K562 (cell line): ENCODE results near the gene PDLIM5. TPM values are rescaled to one million over a fixed set of nuclear protein-coding genes. Genes with fewer than 3 reads are reported as not detected.

Experiments
- ATAC-seq: fragments of 200-7000 bp; cut with Tn5 transposase; 3 replicates; pipeline ENCODE4 v1.9.1; 2020; ENCODE audit warnings: moderate library complexity
- BruUV-seq: library from RNA; stranded (reverse); fragments of 400-500 nt; replicated peaks from 2 replicates; lab custom pipeline; 2021; lab: Mats Ljungman, UMichigan
- CTCF ChIA-PET: fragments of 300-600 bp; formaldehyde crosslinking; extraction: SDS; loops from one replicate; lab custom pipeline; 2021; ENCODE audit warnings: low intra/inter-chr PET ratio; lab: Yijun Ruan, JAX
- POLR2A ChIA-PET: fragments of 300-600, 350-650 bp; sonication (Branson Sonifier 250); formaldehyde crosslinking; extraction: SDS; loops from one replicate; lab custom pipeline; 2021; ENCODE audit warnings: antibody characterized with exemption, inconsistent platforms; lab: Yijun Ruan, JAX
- DNase-seq, 4 experiments: peaks; one replicate each; pipeline versions ENCODE4 v3.0.0 to v3.0.0-alpha.2; 2011 to 2018; ENCODE audit warnings: low spot score in 3 of 4, mixed read lengths in 3 of 4; ENCODE audit errors: extremely low read depth in 1 of 4
- FAIRE-seq: peaks from 2 replicates; lab custom pipeline; 2011; peaks lifted over from hg19 to GRCh38; lab: Jason Lieb, UNC
- H2AFZ ChIP-seq: 2 replicates; pipeline ENCODE4 v1.6.0; 2011; ENCODE audit warnings: low read depth, low read length, control low read depth, inconsistent platforms
- H3K27ac ChIP-seq: fragments of 200-600 bp; 3 replicates; pipeline ENCODE4 v1.8.0; 2011; ENCODE audit warnings: low read depth, mild to moderate bottlenecking, control low read depth, inconsistent platforms, low read length, moderate library complexity, mixed read lengths; ENCODE audit errors: extremely low read depth
- H3K27me3 ChIP-seq, 2 experiments: fragments of 300-600 bp in 1 of 2; 2 replicates in 1 of 2; 3 replicates in 1 of 2; pipeline versions ENCODE4 v1.6.0 to v1.8.0; 2011; ENCODE audit warnings: inconsistent platforms in 2 of 2, low read length in 2 of 2, mild to moderate bottlenecking in 1 of 2, mixed read lengths in 1 of 2, moderate library complexity in 1 of 2; ENCODE audit not compliant: control insufficient read depth in 2 of 2, insufficient read depth in 2 of 2
- H3K36me3 ChIP-seq: fragments of 300-600 bp; 3 replicates; pipeline ENCODE4 v1.8.0; 2011; ENCODE audit warnings: mild to moderate bottlenecking, low read length, inconsistent platforms; ENCODE audit not compliant: control insufficient read depth, insufficient read depth
- H3K4me1 ChIP-seq, 2 experiments: fragments of 200-600 bp in 1 of 2; replicated peaks in 1 of 2; 2 replicates in 1 of 2; 3 replicates in 1 of 2; pipeline versions ENCODE4 v1.5.1 to v1.8.0; 2011; ENCODE audit warnings: inconsistent platforms in 2 of 2, low read length in 2 of 2, mild to moderate bottlenecking in 1 of 2, mixed read lengths in 1 of 2, moderate library complexity in 1 of 2; ENCODE audit not compliant: control insufficient read depth in 2 of 2, insufficient read depth in 2 of 2
- H3K4me2 ChIP-seq: 2 replicates; pipeline ENCODE4 v1.6.1; 2011; ENCODE audit warnings: low read length, control low read depth, inconsistent platforms, mixed read lengths; ENCODE audit not compliant: insufficient read depth
- H3K4me3 ChIP-seq: fragments of 200-600 bp; sonication (generic), shearing (Covaris generic); 2 replicates; pipeline ENCODE4 v1.5.1; 2016; ENCODE audit warnings: control low read depth, inconsistent platforms
- H3K79me2 ChIP-seq: fragments of 200-600 bp; 3 replicates; pipeline ENCODE4 v1.8.0; 2011; ENCODE audit warnings: low read length, inconsistent platforms; ENCODE audit not compliant: control insufficient read depth, insufficient read depth
- H3K9ac ChIP-seq, 2 experiments: 2 replicates each; pipeline versions ENCODE4 v1.6.0 to v1.6.1; 2011; ENCODE audit warnings: low read depth in 2 of 2, low read length in 2 of 2, control low read depth in 1 of 2, inconsistent platforms in 1 of 2, mild to moderate bottlenecking in 1 of 2, mixed read lengths in 1 of 2; ENCODE audit not compliant: insufficient read depth in 1 of 2
- H3K9me1 ChIP-seq: one replicate; pipeline ENCODE4 v1.6.0; 2011; ENCODE audit warnings: inconsistent platforms, mild to moderate bottlenecking, low read length, moderate library complexity; ENCODE audit not compliant: control insufficient read depth, insufficient read depth
- H3K9me3 ChIP-seq: replicated peaks from 2 replicates; pipeline ENCODE4 v1.5.1; 2011; ENCODE audit warnings: low read depth, low read length, inconsistent platforms; ENCODE audit not compliant: control insufficient read depth, insufficient read depth
- H4K20me1 ChIP-seq: replicated peaks from 2 replicates; pipeline ENCODE4 v1.6.1; 2011; ENCODE audit warnings: low read length, inconsistent platforms, mixed read lengths; ENCODE audit not compliant: control insufficient read depth, insufficient read depth
- CBX2 ChIP-seq: fragments of 200-600 bp; sonication (generic); IDR thresholded peaks from one replicate; pipeline ENCODE4 v1.6.1; 2012; ENCODE audit warnings: mild to moderate bottlenecking, low read length, inconsistent platforms; ENCODE audit not compliant: insufficient read depth, poor library complexity, severe bottlenecking
- CEBPG ChIP-seq, 3 experiments: fragments of 200-800 bp in 1 of 3; sonication (Bioruptor generic) in 1 of 3; sonication (generic) in 1 of 3; formaldehyde crosslinking in 1 of 3; IDR thresholded peaks in 2 of 3; conservative IDR thresholded peaks in 1 of 3; 2 replicates each; pipeline versions ENCODE4 v1.6.1 to v1.8.0; 2016 to 2022; ENCODE audit warnings: missing compliant biosample characterization in 2 of 3, missing genetic modification characterization in 2 of 3, mild to moderate bottlenecking in 1 of 3, missing genetic modification reagents in 1 of 3
- HLTF ChIP-seq: fragments of 450-650 bp; IDR thresholded peaks from 2 replicates; pipeline ENCODE4 v1.6.1; 2016
- HMBOX1 ChIP-seq: sonication (generic); IDR thresholded peaks from 2 replicates; pipeline ENCODE4 v1.6.1; 2016
- MEIS2 ChIP-seq: fragments of 450-650 bp; IDR thresholded peaks from 2 replicates; pipeline ENCODE4 v1.6.1; 2014; ENCODE audit warnings: mild to moderate bottlenecking; ENCODE audit not compliant: partially characterized antibody
- TSHZ1 ChIP-seq: fragments of 250-450 bp; sonication (Bioruptor Pico); IDR thresholded peaks from 2 replicates; pipeline ENCODE4 v1.4.0; 2020; ENCODE audit warnings: mild to moderate bottlenecking, moderate library complexity
- YY1 ChIP-seq, 3 experiments: IDR thresholded peaks; 2 replicates each; pipeline ENCODE4 v1.6.1; 2011; ENCODE audit warnings: low read length in 2 of 3, mild to moderate bottlenecking in 2 of 3, moderate library complexity in 2 of 3, borderline replicate concordance in 1 of 3, control low read depth in 1 of 3, low read depth in 1 of 3; ENCODE audit not compliant: insufficient read depth in 3 of 3, insufficient replicate concordance in 2 of 3, control insufficient read depth in 1 of 3, insufficient read length in 1 of 3; ENCODE audit errors: extremely low read depth in 1 of 3
- ZNF707 ChIP-seq: fragments of 250-450 bp; sonication (Bioruptor Pico); conservative IDR thresholded peaks from 2 replicates; pipeline ENCODE4 v1.8.0; 2022; ENCODE audit warnings: inconsistent platforms, mild to moderate bottlenecking, moderate library complexity
- WGBS: fragments of 100-300 bp; shearing (Covaris generic); methylation state at CpG from one replicate; pipeline ENCODE4 v1.1.6; 2016; ENCODE audit warnings: low coverage, mixed read lengths; ENCODE audit not compliant: insufficient coverage; ENCODE audit errors: missing lambda C conversion rate; 5-methylcytosine and 5-hydroxymethylcytosine counted together
- in situ Hi-C: fragments of 300-500 bp; cut with MboI; formaldehyde crosslinking; loops from 4 replicates; pipeline ENCODE4 v1.15.0; 2018; ENCODE audit warnings: inconsistent platforms, mixed read lengths
- intact Hi-C: fragments of 100-400 bp; cut with micrococcal nuclease; formaldehyde crosslinking; loops from 2 replicates; pipeline ENCODE4 v1.14.2; 2022
- polyA plus RNA-seq, 8 experiments: library from polyadenylated mRNA; depleted of rRNA in 4 of 8; stranded (reverse) in 5 of 8; unstranded in 3 of 8; fragments of >200 nt; fragmentation: Nextera tagmentation in 2 of 8; fragmentation: Illumina TruSeq in 1 of 8; extraction: Ambion mirVana in 2 of 8; extraction: Trizol in 1 of 8; gene quantifications; 2 replicates each; pipeline versions ENCODE4 v1.2.1 to v1.2.3, GENCODE V29; 2011 to 2014; ENCODE audit warnings: inconsistent platforms in 1 of 8, missing spikeins in 1 of 8
- total RNA-seq, 7 experiments: library from RNA; depleted of rRNA in 6 of 7; stranded (reverse); fragments of >200 nt in 6 of 7; fragmentation: Illumina TruSeq in 2 of 7; extraction: Trizol in 2 of 7; gene quantifications; 2 replicates each; pipeline versions ENCODE4 v1.2.1 to v1.2.3, GENCODE V29; 2011 to 2021; ENCODE audit warnings: low replicate concordance in 1 of 7

Gene PDLIM5
- total and polyA plus RNA-seq, 9 of the 15 experiments (the other 6 are each of a cell fraction or from before 2014, with no cell fraction given), result 36.9 to 127 (median 62.5) TPM

DNA sequence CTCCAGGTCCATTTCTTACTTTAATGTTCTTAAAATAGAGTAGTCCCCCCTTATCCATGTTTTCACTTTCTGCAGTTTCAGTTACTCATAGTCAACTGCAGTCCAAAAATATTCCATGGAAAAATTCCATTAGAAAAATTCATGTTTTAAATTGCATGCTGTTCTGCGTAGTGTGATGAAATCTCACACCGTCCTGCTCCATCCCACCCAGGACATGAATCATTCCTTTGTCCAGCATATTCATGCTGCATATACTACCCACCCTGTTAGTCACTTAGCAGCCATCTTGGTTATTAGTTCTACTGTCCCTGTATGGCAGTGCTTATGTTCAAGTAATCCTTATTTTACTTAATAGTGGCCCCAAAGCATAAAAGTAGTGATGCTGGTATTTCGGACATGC lies 5.4 kb upstream of the PDLIM5 start:
- no peaks in the 10 kb centered on the region for H4K20me1 ChIP-seq
- no peaks in the 10 kb centered on the region; the same call in 2 of the 3 replicates for H3K36me3 ChIP-seq
- TF ChIP-seq ZNF707 (CRISPR knock-in tag) (no peak), CEBPG (CRISPR knock-in tag; IDR thresholded peaks at IDR 0.05) (no peak), CEBPG (tag; conservative IDR thresholded peaks at IDR 0.05 in 1 of 2, IDR thresholded peaks at IDR 0.05 in 1 of 2) (peak in 1 of 2 experiments; percentile 37; a peak in 1 of 4 replicates), HLTF (no peak), MEIS2 (peak; percentile 18), YY1 (IDR thresholded peaks at IDR 0.05; ENCODE audit: borderline replicate concordance in 1 of 3, control insufficient read depth in 1 of 3, extremely low read depth in 1 of 3, insufficient read depth in 3 of 3, insufficient read length in 1 of 3, insufficient replicate concordance in 2 of 3, low read depth in 1 of 3, low read length in 2 of 3) (peak in 1 of 3 experiments; percentile 39), TSHZ1 (CRISPR knock-in tag) (no peak), CBX2 (no peak), HMBOX1 (0 out of 2 replicates have a peak, but pooled peaks have one; percentile 24)
- no peaks in the 10 kb centered on the region for H3K27me3 ChIP-seq
- FAIRE-seq (peak; percentile 59), ATAC-seq (peak; percentile 31; the same call in 1 of the 3 replicates), DNase-seq (no peak)
- peaks cover 0 to 13% of the 10 kb centered on the region in 2 experiments; a peak in 3 of 5 replicates for H3K4me1 ChIP-seq
- H3K4me3 ChIP-seq, result no peak overlapping the region
- ChIA-PET POLR2A (no interaction called here), CTCF (no interaction called here)
- no peaks in the 10 kb centered on the region for H3K79me2 ChIP-seq
- H3K27ac ChIP-seq, result no peak overlapping the region
- no peaks in the 10 kb centered on the region for H3K9me3 ChIP-seq
- in situ Hi-C loops (no loop called here), intact Hi-C loops (no loop called here)
- H3K9me1 ChIP-seq, result no peaks in the 10 kb centered on the region
- H3K4me2 ChIP-seq, result no peak overlapping the region
- H2AFZ ChIP-seq, result no peak overlapping the region; the same call in 1 of the 2 replicates
- H3K9ac ChIP-seq, result no peak overlapping the region
- 50% methylated on average over 3 of the region's 3 CpGs for WGBS
- BruUV-seq, result no TSS peak
